GM10248 (cell line): ENCODE measurements around the gene CHRNA4.
"Not testable (repeated sequence)": the region's sequence is repeated elsewhere in the genome, so short reads cannot be mapped to it uniquely, and the experiment has no call there.

Experiments used
- CTCF ChIA-PET: fragments of 300-600 bp; sonication (Branson Sonifier 250); formaldehyde crosslinking; extraction: SDS; loops from one replicate; lab custom pipeline; 2021; ENCODE audit warnings: antibody characterized with exemption; lab: Yijun Ruan, JAX
- POLR2A ChIA-PET: fragments of 350-650 bp; sonication (Branson Sonifier 250); formaldehyde crosslinking; extraction: SDS; loops from one replicate; lab custom pipeline; 2020; ENCODE audit warnings: antibody characterized with exemption; lab: Yijun Ruan, JAX
- DNase-seq: peaks from one replicate; pipeline ENCODE4 v3.0.0; 2012; ENCODE audit errors: extremely low spot score
- CTCF ChIP-seq: IDR thresholded peaks from 2 replicates; pipeline ENCODE4 v1.5.1; 2012; ENCODE audit warnings: mild to moderate bottlenecking, low read depth; ENCODE audit errors: extremely low read depth, missing control alignments, control extremely low read depth

CHRNA4 gene

GRCh38 chr20:63308218-63308911 lies 52.8 kb downstream of the CHRNA4 start:
- DNase-seq: no peak
- TF ChIP-seq CTCF: no peak
- ChIA-PET POLR2A (no interaction called here), CTCF (interaction anchor here (1.2 to 2.2 kb wide), 5 partner anchors 14 to 101 kb away, joined by 3 to 9 read pairs (median 5); no protein-coding TSS in a partner anchor)

GRCh38 chr20:63307538-63308217 lies 53.5 kb downstream of the CHRNA4 start:
- ChIA-PET POLR2A (no interaction called here), CTCF (interaction anchor here (1.6 to 2.2 kb wide), 2 partner anchors 13 to 74 kb away, joined by 9 read pairs; no protein-coding TSS in a partner anchor)
- no peak for TF ChIP-seq CTCF
- no peak for DNase-seq

- no peak for TF ChIP-seq CTCF
- DNase-seq: no peak
- CTCF ChIA-PET: interaction anchor here (1.6 kb wide), 1 partner anchor 74 kb away, joined by 9 read pairs; no protein-coding TSS in a partner anchor
- POLR2A ChIA-PET: no interaction called here
Measured at GRCh38 chr20:63306673-63307537, 54.2 kb downstream of the CHRNA4 start.

GRCh38 chr20:63305933-63306672 lies 55.0 kb downstream of the CHRNA4 start:
- DNase-seq, POLR2A ChIA-PET, CTCF ChIA-PET: not testable (repeated sequence)

GRCh38 chr20:63305393-63305792 lies 55.8 kb downstream of the CHRNA4 start:
- ChIA-PET CTCF (no interaction called here), POLR2A (no interaction called here)
- no peak for DNase-seq
- TF ChIP-seq CTCF: no peak

GRCh38 chr20:63303095-63303666 lies 58.0 kb downstream of the CHRNA4 start:
- DNase-seq: no peak
- POLR2A ChIA-PET: no interaction called here
- TF ChIP-seq CTCF: no peak
- CTCF ChIA-PET: no interaction called here
